BJ (cell line): ENCODE measurements around the gene ABCB6. TPM values are rescaled to one million over a fixed set of nuclear protein-coding genes. Genes with fewer than 3 reads are reported as not detected.

ENCODE experiments used
- CTCF ChIA-PET: fragments of 350-600 bp; formaldehyde crosslinking; extraction: SDS; loops from one replicate; lab custom pipeline; 2021; ENCODE audit warnings: antibody characterized with exemption, inconsistent platforms; lab: Yijun Ruan, JAX
- POLR2A ChIA-PET: fragments of 300-600 bp; sonication (Branson Sonifier 250); formaldehyde crosslinking; extraction: SDS; loops from one replicate; lab custom pipeline; 2021; ENCODE audit warnings: antibody characterized with exemption; lab: Charles Lee
- DNase-seq: peaks from one replicate; pipeline ENCODE4 v3.0.0-alpha.2; 2011; ENCODE audit warnings: low read depth
- H3K27me3 ChIP-seq: 2 replicates; pipeline ENCODE4 v1.6.0; 2011; ENCODE audit warnings: low read length; ENCODE audit not compliant: control insufficient read depth, insufficient read depth
- H3K36me3 ChIP-seq: 2 replicates; pipeline ENCODE4 v1.5.1; 2011; ENCODE audit warnings: low read length; ENCODE audit not compliant: control insufficient read depth, insufficient read depth
- H3K4me3 ChIP-seq: 2 replicates; pipeline ENCODE4 v1.5.1; 2011; ENCODE audit warnings: low read depth, mild to moderate bottlenecking, control low read depth, low read length
- polyA minus RNA-seq: library from RNA; depleted of rRNA, polyadenylated mRNA; stranded (reverse); fragments of >200 nt; gene quantifications from 2 replicates; pipeline ENCODE4 v1.2.3, GENCODE V29; 2011; rRNA and poly(A)+ RNA removed
- polyA plus RNA-seq: library from polyadenylated mRNA; depleted of rRNA; stranded (reverse); fragments of >200 nt; gene quantifications from 2 replicates; pipeline ENCODE4 v1.2.3, GENCODE V29; 2011; rRNA removed
- TF ChIP-seq, protein P1 (sequence below): IDR thresholded peaks from 2 replicates; pipeline ENCODE4 v1.5.1; 2011; ENCODE audit warnings: low read depth, mild to moderate bottlenecking, control low read depth, inconsistent platforms, low read length, moderate library complexity; ENCODE audit not compliant: insufficient read depth

ABCB6 gene
- 20.3 and 33.4 TPM in 2 replicates for polyA plus RNA-seq
- 21.8 and 33.4 TPM in 2 replicates for polyA minus RNA-seq

DNA sequence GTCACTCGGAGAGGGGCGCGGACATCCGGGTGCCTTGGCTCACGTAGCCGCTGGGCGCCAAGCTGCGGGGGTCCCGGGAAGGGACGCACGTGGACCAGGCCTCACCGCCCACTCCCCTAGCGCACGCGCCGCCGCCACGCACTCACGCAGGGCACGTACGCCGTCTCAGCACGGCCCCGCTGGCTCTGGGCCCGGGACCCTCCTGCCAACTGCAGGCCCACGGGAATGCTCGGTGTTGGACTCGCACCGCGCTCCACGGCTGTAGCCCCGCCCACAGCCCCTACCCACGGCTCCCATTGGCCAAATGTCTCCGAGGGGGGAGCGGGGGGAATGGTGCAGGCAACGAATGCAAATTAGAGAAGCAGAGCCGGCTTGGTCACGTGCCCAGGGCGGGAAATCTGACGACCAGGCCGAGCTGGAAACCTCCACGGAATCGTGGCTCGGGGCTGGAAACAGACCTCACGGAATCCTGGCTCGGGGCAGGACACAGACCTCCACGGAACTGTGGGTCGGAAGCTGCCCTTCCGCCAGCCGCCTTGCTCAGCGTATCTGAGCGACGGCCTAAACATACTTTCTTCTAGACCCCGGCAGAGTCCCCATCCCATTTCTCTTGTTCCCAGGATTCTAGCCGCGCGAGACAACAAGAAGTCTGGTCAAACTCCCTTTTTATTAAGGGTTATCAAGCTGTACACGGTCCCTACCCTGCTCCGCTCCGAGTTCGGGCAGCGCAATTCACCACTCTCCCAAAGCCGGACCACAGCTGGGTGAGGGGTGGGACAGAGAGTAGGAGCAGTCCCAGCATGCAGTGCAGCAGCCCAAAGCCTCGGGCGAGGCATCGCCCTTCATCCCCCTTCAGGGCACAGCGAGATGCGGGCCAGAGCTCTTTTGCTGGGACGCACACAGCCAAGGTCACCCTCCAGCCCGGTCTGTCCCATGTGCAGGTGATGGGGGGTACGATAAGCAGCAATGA lies at the start of gene ABCB6:
TSS of gene ABCB6 (minus strand) at position 227 of the 970 bp plus-strand sequence. CDS start 285 bp downstream, outside the sequence.
- H3K4me3 ChIP-seq, result peak within 1 kb of the TSS; percentile 43
- CTCF ChIA-PET, result interaction anchor here (0.7 to 2.3 kb wide), 10 partner anchors 9 to 1662 kb away, joined by 3 to 13 read pairs (median 3); partner anchors contain the start of genes DNAJB2 and NHEJ1
- POLR2A ChIA-PET, result interaction anchor here (0.8 kb wide), 1 partner anchor 12 kb away, joined by 3 read pairs; the partner anchor contains the start of gene ZFAND2B
- no peaks in the 10 kb centered on the region for H3K27me3 ChIP-seq
- peak; percentile 54 for DNase-seq
- H3K36me3 ChIP-seq, result peaks cover 42% of the 10 kb centered on the region
- TF ChIP-seq, protein P1, sequence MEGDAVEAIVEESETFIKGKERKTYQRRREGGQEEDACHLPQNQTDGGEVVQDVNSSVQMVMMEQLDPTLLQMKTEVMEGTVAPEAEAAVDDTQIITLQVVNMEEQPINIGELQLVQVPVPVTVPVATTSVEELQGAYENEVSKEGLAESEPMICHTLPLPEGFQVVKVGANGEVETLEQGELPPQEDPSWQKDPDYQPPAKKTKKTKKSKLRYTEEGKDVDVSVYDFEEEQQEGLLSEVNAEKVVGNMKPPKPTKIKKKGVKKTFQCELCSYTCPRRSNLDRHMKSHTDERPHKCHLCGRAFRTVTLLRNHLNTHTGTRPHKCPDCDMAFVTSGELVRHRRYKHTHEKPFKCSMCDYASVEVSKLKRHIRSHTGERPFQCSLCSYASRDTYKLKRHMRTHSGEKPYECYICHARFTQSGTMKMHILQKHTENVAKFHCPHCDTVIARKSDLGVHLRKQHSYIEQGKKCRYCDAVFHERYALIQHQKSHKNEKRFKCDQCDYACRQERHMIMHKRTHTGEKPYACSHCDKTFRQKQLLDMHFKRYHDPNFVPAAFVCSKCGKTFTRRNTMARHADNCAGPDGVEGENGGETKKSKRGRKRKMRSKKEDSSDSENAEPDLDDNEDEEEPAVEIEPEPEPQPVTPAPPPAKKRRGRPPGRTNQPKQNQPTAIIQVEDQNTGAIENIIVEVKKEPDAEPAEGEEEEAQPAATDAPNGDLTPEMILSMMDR, result no peak

DNA sequence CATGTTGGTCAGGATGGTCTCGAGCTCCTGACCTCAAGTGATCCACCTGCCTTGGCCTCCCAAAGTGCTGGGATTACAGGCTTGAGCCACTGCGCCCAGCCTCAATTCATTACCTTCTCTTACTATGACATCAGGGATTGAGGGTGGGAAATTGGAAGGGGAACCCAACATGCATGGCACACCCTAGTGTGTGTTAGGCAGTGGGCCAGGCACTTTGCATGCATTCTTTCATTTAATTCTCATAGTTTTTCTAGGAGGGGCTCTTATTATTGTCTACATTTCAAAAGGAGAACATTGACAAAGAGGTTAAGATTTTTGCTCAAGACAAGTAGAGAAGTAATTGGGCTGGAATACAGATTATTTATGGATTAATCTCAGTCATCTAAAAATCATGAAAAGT lies 49.5 kb upstream of the ABCB6 start:
- ChIA-PET CTCF (interaction anchor here (1.5 to 2.0 kb wide), 3 partner anchors 9 to 10 kb away, joined by 4 to 11 read pairs (median 5); partner anchors contain the start of gene DNAJB2), POLR2A (no interaction called here)
- Histone ChIP-seq H3K4me3 (no peak overlapping the region), H3K27me3 (peaks cover 3% of the 10 kb centered on the region), H3K36me3 (no peaks in the 10 kb centered on the region)
- no peak for DNase-seq
- TF ChIP-seq, protein P1, result no peak

DNA sequence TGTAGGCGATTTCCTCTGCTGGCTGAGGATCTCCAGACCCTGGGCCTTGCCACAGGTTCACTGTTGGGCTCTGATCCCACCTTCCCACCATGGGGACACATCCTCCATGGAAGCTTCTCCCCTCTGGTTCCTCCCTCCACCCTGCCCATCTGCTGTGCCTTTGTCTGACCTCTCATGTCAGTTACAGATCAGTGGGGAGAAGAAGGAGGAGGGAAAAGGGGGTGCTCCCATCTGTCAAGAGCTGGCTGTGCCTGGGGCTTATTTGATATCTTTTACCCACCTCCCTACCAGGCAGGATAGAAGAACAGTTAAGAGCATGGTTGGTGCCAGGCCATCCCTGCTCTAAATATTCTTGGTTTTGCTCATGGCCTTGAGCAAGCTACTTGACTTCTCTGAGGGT lies 48.1 kb upstream of the ABCB6 start:
- ChIA-PET CTCF (interaction anchor here (1.5 to 1.7 kb wide), 2 partner anchors 9 to 11 kb away, joined by 4 to 5 read pairs; no protein-coding TSS in a partner anchor), POLR2A (no interaction called here)
- no peak for DNase-seq
- no peak overlapping the region for H3K4me3 ChIP-seq
- H3K27me3 ChIP-seq, result peaks cover 3% of the 10 kb centered on the region
- no peaks in the 10 kb centered on the region for H3K36me3 ChIP-seq
- TF ChIP-seq, protein P1, result no peak

DNA sequence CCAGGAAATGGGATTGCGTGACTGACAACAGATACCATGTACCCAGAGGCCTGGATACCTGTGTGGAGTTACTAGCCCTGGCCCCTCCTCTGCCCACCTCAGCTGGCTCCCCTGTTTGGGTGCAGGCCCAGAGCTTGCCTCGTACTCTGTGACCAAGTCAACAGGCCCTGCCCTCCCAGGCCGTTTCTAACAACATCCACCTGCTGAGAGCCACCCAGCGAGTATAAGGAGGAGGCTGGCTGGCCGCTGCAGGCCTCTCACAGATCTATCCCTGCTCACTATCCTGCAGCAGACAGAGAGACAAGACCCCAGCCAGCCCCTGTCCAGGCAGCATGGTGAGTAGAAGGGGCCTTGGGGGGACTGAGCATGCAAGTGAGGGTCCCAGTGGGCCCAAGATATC lies 47.5 kb upstream of the ABCB6 start:
- TF ChIP-seq, protein P1, result no peak
- ChIA-PET POLR2A (no interaction called here), CTCF (interaction anchor here (0.6 to 1.3 kb wide), 2 partner anchors 10 to 189 kb away, joined by 3 to 11 read pairs; no protein-coding TSS in a partner anchor)
- DNase-seq, result no peak
- Histone ChIP-seq H3K27me3 (peaks cover 3% of the 10 kb centered on the region), H3K36me3 (no peaks in the 10 kb centered on the region), H3K4me3 (no peak overlapping the region)
